ENCODE data around the gene PEX14.

The PEX14 gene

DNA sequence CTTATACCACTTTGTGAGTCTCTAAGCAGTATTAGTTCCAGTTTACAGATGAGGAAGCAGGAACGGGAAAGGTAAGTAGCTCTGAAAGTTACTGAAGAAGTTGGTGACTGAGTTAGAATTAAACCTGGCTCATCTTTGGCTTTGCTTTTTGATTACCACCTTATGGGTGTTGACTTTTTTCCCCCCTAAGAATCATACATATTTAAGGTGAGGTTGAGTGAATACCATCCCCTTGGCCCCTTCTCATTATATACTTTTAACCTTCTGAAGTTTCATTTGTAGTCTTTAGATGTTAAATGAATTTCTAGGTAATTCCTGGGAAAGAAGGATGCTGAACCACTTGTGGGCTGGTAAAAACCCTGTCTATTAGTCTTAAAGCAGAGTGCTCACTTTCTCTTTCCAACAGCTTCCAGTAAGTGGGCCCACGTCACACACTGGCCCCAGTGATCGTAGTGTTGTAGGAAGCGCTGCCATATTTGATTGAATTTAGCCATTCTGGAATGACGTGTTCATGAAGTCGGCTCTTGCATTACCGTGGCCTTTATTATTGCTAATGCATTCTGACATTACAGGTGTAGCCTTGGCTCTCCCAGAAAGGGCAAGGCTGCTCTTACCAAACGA is 46.9 kb downstream of the PEX14 start:
- Histone ChIP-seq H3K4me3 (replicated peaks; ENCODE audit: insufficient read depth, low read length) (no peak overlapping the region), H3K27me3 (ENCODE audit: insufficient read depth, poor library complexity, severe bottlenecking) (no peaks in the 10 kb centered on the region), H3K27ac (replicated peaks) (no peak overlapping the region)
- TF ChIP-seq CTCF (IDR thresholded peaks at IDR 0.05; ENCODE audit: insufficient read depth, low read length): no peak
- no peak for TF ChIP-seq POLR2AphosphoS5 (IDR thresholded peaks at IDR 0.05; ENCODE audit: low read depth)
- no peak for TF ChIP-seq GABPA (IDR thresholded peaks at IDR 0.05; ENCODE audit: low read depth)
- no peak for TF ChIP-seq SPI1 (IDR thresholded peaks at IDR 0.05; ENCODE audit: borderline replicate concordance, low read depth)
- TF ChIP-seq REST (IDR thresholded peaks at IDR 0.05; ENCODE audit: insufficient replicate concordance, low read depth): no peak
- no peak for DNase-seq (ENCODE audit: low read depth in 1 of 2, low spot score in 1 of 2)

DNA sequence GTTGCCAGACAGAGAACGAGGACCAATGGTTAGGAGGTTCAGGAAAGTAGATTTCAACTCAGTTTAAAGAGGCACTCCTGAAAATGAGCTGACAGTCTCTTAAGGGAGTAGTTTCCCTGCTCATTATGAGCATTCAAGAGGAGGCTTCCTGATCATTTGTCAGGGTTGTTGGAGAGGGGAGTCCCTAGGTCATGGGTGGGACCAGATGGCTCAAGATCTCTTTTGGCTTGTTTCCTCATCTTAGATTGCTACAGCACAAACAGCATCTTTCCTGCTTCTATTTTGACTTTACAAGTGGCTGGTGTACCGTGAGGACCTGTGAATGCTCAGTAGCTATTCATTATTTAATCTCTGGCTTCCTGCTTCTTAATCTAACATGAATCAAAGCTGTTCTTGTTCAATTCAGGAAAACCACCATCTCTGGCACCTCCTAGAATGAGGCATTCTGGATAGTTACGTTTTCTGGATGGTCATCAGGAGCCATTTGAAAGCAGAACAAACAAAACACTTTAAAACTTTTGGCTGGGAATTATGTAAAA is 47.6 kb downstream of the PEX14 start:
- TF ChIP-seq REST (IDR thresholded peaks at IDR 0.05; ENCODE audit: insufficient replicate concordance, low read depth) (no peak), CTCF (IDR thresholded peaks at IDR 0.05; ENCODE audit: insufficient read depth, low read length) (no peak), SPI1 (IDR thresholded peaks at IDR 0.05; ENCODE audit: borderline replicate concordance, low read depth) (no peak), POLR2AphosphoS5 (IDR thresholded peaks at IDR 0.05; ENCODE audit: low read depth) (no peak), GABPA (IDR thresholded peaks at IDR 0.05; ENCODE audit: low read depth) (no peak)
- H3K4me3 ChIP-seq (replicated peaks; ENCODE audit: insufficient read depth, low read length): no peak overlapping the region
- no peak overlapping the region for H3K27ac ChIP-seq (replicated peaks)
- H3K27me3 ChIP-seq (ENCODE audit: insufficient read depth, poor library complexity, severe bottlenecking): no peaks in the 10 kb centered on the region
- no peak for DNase-seq (ENCODE audit: low read depth in 1 of 2, low spot score in 1 of 2)

GRCh38 chr1:10525208-10525607 is 50.5 kb downstream of the PEX14 start:
- TF ChIP-seq CTCF (IDR thresholded peaks at IDR 0.05; ENCODE audit: insufficient read depth, low read length) (no peak), POLR2AphosphoS5 (IDR thresholded peaks at IDR 0.05; ENCODE audit: low read depth) (no peak), GABPA (IDR thresholded peaks at IDR 0.05; ENCODE audit: low read depth) (no peak), SPI1 (IDR thresholded peaks at IDR 0.05; ENCODE audit: borderline replicate concordance, low read depth) (no peak)
- no peak for DNase-seq (ENCODE audit: low read depth in 1 of 2, low spot score in 1 of 2)
- Histone ChIP-seq H3K27me3 (ENCODE audit: insufficient read depth, poor library complexity, severe bottlenecking) (no peaks in the 10 kb centered on the region), H3K27ac (replicated peaks) (no peak overlapping the region), H3K4me3 (replicated peaks; ENCODE audit: insufficient read depth, low read length) (no peak overlapping the region)

Data from HL-60 (cell line).